Stimulated activated naive B cell treated with anti-CD40 and anti-IgM and Interleukin-4, amounts not matched to agents 10 μg/mL and 1 μg/mL and 100 μg/mL, for 72 hours (primary cell): ENCODE measurements around the gene XCR1.
A peak's percentile ranks its signal among the peaks of the same experiment; 100 is the strongest.
"Not testable (repeated sequence)": the region's sequence is repeated elsewhere in the genome, so short reads cannot be mapped to it uniquely, and the experiment has no call there.

Experiments used
- ATAC-seq, 2 donors: fragments of 150-1000 bp; cut with Tn5 transposase; replicated peaks; 2 replicates each; pipeline ENCODE4 v1.10.0; 2021; ENCODE audit warnings: moderate library complexity in 1 of 2
- DNase-seq: peaks from one replicate; pipeline ENCODE4 v3.0.0; 2021
- H3K27ac Mint-ChIP-seq: one replicate; pipeline ENCODE4 v1.8.0; 2022; ENCODE audit warnings: mild to moderate bottlenecking, mixed read lengths
- H3K27me3 Mint-ChIP-seq, 2 donors: one replicate each; pipeline ENCODE4 v1.8.0; 2022; ENCODE audit warnings: mixed read lengths in 2 of 2
- H3K36me3 Mint-ChIP-seq, 2 donors: one replicate each; pipeline ENCODE4 v1.8.0; 2022; ENCODE audit warnings: mixed read lengths in 2 of 2, mild to moderate bottlenecking in 1 of 2
- H3K4me1 Mint-ChIP-seq, 2 donors: one replicate each; pipeline ENCODE4 v1.8.0; 2022; ENCODE audit warnings: mixed read lengths in 2 of 2, mild to moderate bottlenecking in 1 of 2
- H3K4me3 Mint-ChIP-seq, 2 donors: one replicate each; pipeline ENCODE4 v1.8.0; 2022; ENCODE audit warnings: mild to moderate bottlenecking in 2 of 2, mixed read lengths in 2 of 2, moderate library complexity in 1 of 2
- H3K9me3 Mint-ChIP-seq, 2 donors: one replicate each; pipeline ENCODE4 v1.8.0; 2022; ENCODE audit warnings: mixed read lengths in 2 of 2, mild to moderate bottlenecking in 1 of 2

The XCR1 gene

GRCh38 chr3:46007280-46007679 lies 20.0 kb downstream of the XCR1 start:
- DNase-seq (no peak), ATAC-seq (no peak)
- Mint-ChIP-seq H3K36me3 (no peaks in the 10 kb centered on the region), H3K9me3 (no peaks in the 10 kb centered on the region), H3K27ac (no peak overlapping the region), H3K27me3 (no peaks in the 10 kb centered on the region), H3K4me3 (no peak overlapping the region), H3K4me1 (no peaks in the 10 kb centered on the region)

GRCh38 chr3:46006238-46007032 lies 20.8 kb downstream of the XCR1 start:
- H3K9me3 Mint-ChIP-seq: no peaks in the 10 kb centered on the region
- ATAC-seq (no peak), DNase-seq (no peak)
- no peaks in the 10 kb centered on the region for H3K4me1 Mint-ChIP-seq
- H3K27me3 Mint-ChIP-seq: no peaks in the 10 kb centered on the region
- H3K27ac Mint-ChIP-seq: no peak overlapping the region
- H3K4me3 Mint-ChIP-seq: no peak overlapping the region
- H3K36me3 Mint-ChIP-seq: no peaks in the 10 kb centered on the region

GRCh38 chr3:46003706-46004105 lies 23.6 kb downstream of the XCR1 start:
- DNase-seq, H3K9me3 Mint-ChIP-seq, H3K36me3 Mint-ChIP-seq, H3K27ac Mint-ChIP-seq, H3K4me3 Mint-ChIP-seq, H3K4me1 Mint-ChIP-seq, ATAC-seq: not testable (repeated sequence)
- H3K27me3 Mint-ChIP-seq: peaks cover 7 to 13% of the 10 kb centered on the region in 2 donors

GRCh38 chr3:46001178-46001577 lies 26.1 kb downstream of the XCR1 start:
- Mint-ChIP-seq H3K36me3 (no peaks in the 10 kb centered on the region), H3K4me1 (peaks cover 8 to 10% of the 10 kb centered on the region in 2 donors), H3K4me3 (no peak overlapping the region), H3K9me3 (no peaks in the 10 kb centered on the region), H3K27me3 (peaks cover 7 to 13% of the 10 kb centered on the region in 2 donors), H3K27ac (no peak overlapping the region)
- ATAC-seq: no peak
- DNase-seq: no peak

- no peaks in the 10 kb centered on the region for H3K9me3 Mint-ChIP-seq
- no peak overlapping the region for H3K27ac Mint-ChIP-seq
- no peaks in the 10 kb centered on the region for H3K36me3 Mint-ChIP-seq
- no peak overlapping the region for H3K4me3 Mint-ChIP-seq
- ATAC-seq (no peak), DNase-seq (no peak)
- H3K4me1 Mint-ChIP-seq: peaks cover 19 to 23% of the 10 kb centered on the region in 2 donors
- H3K27me3 Mint-ChIP-seq: peaks cover 7 to 13% of the 10 kb centered on the region in 2 donors
Measured at GRCh38 chr3:45997942-45998341, 29.3 kb downstream of the XCR1 start.

GRCh38 chr3:45997499-45997898 lies 29.8 kb downstream of the XCR1 start:
- H3K36me3 Mint-ChIP-seq, H3K9me3 Mint-ChIP-seq, DNase-seq, ATAC-seq, H3K4me3 Mint-ChIP-seq, H3K27ac Mint-ChIP-seq: not testable (repeated sequence)
- Mint-ChIP-seq H3K4me1 (peaks cover 22 to 27% of the 10 kb centered on the region in 2 donors), H3K27me3 (peaks cover 7 to 13% of the 10 kb centered on the region in 2 donors)

GRCh38 chr3:45995236-45996192 lies 31.8 kb downstream of the XCR1 start, which contains the start of gene FYCO1:
FYCO1 (minus strand) TSS chr3:45995824; CDS start chr3:45984910, 10,914 bp downstream.
- Mint-ChIP-seq H3K4me1 (peaks cover 35 to 43% of the 10 kb centered on the region in 2 donors), H3K36me3 (peaks cover 0 to 4% of the 10 kb centered on the region in 2 donors), H3K27ac (peak within 1 kb of the TSS; percentile 94), H3K27me3 (peaks cover 7 to 11% of the 10 kb centered on the region in 2 donors), H3K9me3 (no peaks in the 10 kb centered on the region), H3K4me3 (peak within 1 kb of the TSS; percentile 88 to 95)
- peak; percentile 86 for DNase-seq
- ATAC-seq: peak; percentile 90 to 92

GRCh38 chr3:45994419-45995235 lies 32.7 kb downstream of the XCR1 start:
- Mint-ChIP-seq H3K27me3 (peaks cover 2 to 3% of the 10 kb centered on the region in 2 donors), H3K36me3 (peaks cover 0 to 4% of the 10 kb centered on the region in 2 donors), H3K27ac (peak overlapping the region; percentile 94), H3K4me3 (peak overlapping the region; percentile 88 to 95), H3K9me3 (no peaks in the 10 kb centered on the region), H3K4me1 (peaks cover 40 to 52% of the 10 kb centered on the region in 2 donors)
- DNase-seq (no peak), ATAC-seq (peak; percentile 6 to 10)

- H3K27ac Mint-ChIP-seq: no peak overlapping the region
- no peak overlapping the region for H3K4me3 Mint-ChIP-seq
- ATAC-seq (peak; percentile 48), DNase-seq (no peak)
- no peaks in the 10 kb centered on the region for H3K27me3 Mint-ChIP-seq
- H3K9me3 Mint-ChIP-seq: no peaks in the 10 kb centered on the region
- H3K36me3 Mint-ChIP-seq: peaks cover 0 to 4% of the 10 kb centered on the region in 2 donors
- H3K4me1 Mint-ChIP-seq: peaks cover 47 to 63% of the 10 kb centered on the region in 2 donors
Measured at GRCh38 chr3:45993421-45994027, 33.8 kb downstream of the XCR1 start.

GRCh38 chr3:45992821-45993221 lies 34.5 kb downstream of the XCR1 start:
- ATAC-seq: no peak
- H3K36me3 Mint-ChIP-seq: peaks cover 0 to 9% of the 10 kb centered on the region in 2 donors
- DNase-seq: no peak
- H3K27me3 Mint-ChIP-seq: no peaks in the 10 kb centered on the region
- H3K27ac Mint-ChIP-seq: no peak overlapping the region
- peaks cover 54 to 70% of the 10 kb centered on the region in 2 donors for H3K4me1 Mint-ChIP-seq
- no peaks in the 10 kb centered on the region for H3K9me3 Mint-ChIP-seq
- H3K4me3 Mint-ChIP-seq: peak overlapping the region; percentile 35 to 39

- Mint-ChIP-seq H3K4me3 (peak overlapping the region; percentile 19 to 35), H3K27me3 (no peaks in the 10 kb centered on the region), H3K36me3 (peaks cover 0 to 11% of the 10 kb centered on the region in 2 donors), H3K4me1 (peaks cover 54 to 72% of the 10 kb centered on the region in 2 donors), H3K27ac (peak overlapping the region; percentile 73), H3K9me3 (no peaks in the 10 kb centered on the region)
- ATAC-seq (no peak), DNase-seq (no peak)
Measured at GRCh38 chr3:45992133-45992729, 35.1 kb downstream of the XCR1 start.

- no peak for DNase-seq
- Mint-ChIP-seq H3K4me3 (no peak overlapping the region), H3K27me3 (no peaks in the 10 kb centered on the region), H3K9me3 (no peaks in the 10 kb centered on the region), H3K4me1 (peaks cover 50 to 70% of the 10 kb centered on the region in 2 donors), H3K36me3 (peaks cover 0 to 16% of the 10 kb centered on the region in 2 donors), H3K27ac (no peak overlapping the region)
- ATAC-seq: no peak
Measured at GRCh38 chr3:45991341-45991740, 35.9 kb downstream of the XCR1 start.

GRCh38 chr3:45990181-45990580 lies 37.1 kb downstream of the XCR1 start:
- no peak overlapping the region for H3K4me3 Mint-ChIP-seq

More at GRCh38 chr3:45990181-45990580, 37.1 kb downstream of the XCR1 start:
- peaks cover 1 to 19% of the 10 kb centered on the region in 2 donors for H3K36me3 Mint-ChIP-seq
- no peak overlapping the region for H3K27ac Mint-ChIP-seq
- no peaks in the 10 kb centered on the region for H3K27me3 Mint-ChIP-seq
- peaks cover 48 to 71% of the 10 kb centered on the region in 2 donors for H3K4me1 Mint-ChIP-seq
- DNase-seq (no peak), ATAC-seq (no peak)
- no peaks in the 10 kb centered on the region for H3K9me3 Mint-ChIP-seq
